HG03520 (cell line): ENCODE data around the gene TRABD2B.

Source experiments
- ATAC-seq: cut with Tn5 transposase; IDR thresholded peaks from one replicate; pipeline ENCODE4 v1.9.1; 2021; ENCODE audit warnings: mild to moderate bottlenecking, moderate library complexity; ENCODE audit not compliant: unreplicated experiment

The TRABD2B gene

DNA sequence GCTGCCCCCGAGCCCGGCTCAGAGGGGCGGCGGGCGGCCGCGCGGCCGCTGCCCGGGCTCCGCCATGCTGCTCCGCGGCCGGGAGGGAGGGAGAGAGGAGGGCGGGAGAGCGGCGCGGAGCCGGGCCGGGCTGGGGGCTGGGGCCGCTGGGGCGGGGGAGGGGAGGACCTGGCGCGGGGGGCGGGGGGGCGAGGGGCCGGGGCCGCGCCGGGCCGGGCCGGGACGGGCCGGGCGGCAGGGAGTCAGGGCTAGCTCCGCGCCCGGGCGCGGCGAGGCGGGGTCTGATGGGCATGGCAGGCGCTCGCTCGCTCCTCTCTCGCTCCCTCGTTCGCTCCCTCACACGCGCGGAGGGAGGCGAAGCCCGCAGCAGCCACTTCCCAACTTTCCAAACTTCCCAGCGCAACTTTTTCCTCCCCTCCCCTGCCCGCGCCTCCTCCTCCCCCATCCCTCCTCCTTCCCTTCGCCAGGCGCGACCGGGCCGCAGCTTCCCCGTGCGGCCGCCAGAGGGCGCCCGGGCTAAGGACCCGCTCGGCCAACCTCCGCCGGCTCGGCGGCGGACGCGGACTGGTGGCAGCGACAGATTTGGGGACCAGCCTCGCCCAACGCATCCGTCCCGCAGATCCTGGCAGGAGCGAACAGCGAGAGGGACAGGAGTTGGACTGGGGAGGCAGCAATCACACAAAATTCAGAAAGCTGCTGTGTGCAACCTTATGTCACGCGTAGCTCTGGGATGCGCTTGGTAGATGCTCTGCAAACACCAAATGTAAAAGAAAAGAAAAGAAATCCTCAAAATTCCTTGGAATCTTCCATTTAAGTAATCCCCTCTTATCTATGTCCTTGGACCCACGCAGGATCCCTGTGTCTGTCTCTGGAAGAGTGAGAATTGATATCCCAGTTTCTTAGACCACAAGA lies at the start of gene TRABD2B:
TRABD2B (minus strand) TSS at position 97 of the 912 bp plus-strand sequence.
- peak; percentile 75 for ATAC-seq

DNA sequence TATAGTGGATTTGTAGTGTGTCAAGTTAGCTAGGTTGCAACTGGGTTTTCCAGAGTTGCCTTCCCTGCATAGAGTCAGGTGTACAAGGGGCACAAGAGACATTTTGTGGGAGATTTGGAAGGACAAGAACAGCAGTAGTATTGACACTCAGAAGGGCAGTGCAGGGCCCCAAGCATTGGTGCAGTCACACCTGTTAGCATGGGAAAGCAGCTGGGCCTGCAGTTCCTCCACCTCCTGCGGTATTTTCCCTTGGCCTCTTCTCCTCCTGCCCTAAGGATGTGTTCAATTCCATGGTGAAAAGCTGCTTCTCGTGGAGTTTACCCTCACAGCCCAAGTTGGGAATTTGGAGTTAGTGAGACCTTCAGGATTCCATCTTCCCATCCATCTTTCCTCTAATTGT lies 47.1 kb upstream of the TRABD2B start:
- ATAC-seq, result no peak

DNA sequence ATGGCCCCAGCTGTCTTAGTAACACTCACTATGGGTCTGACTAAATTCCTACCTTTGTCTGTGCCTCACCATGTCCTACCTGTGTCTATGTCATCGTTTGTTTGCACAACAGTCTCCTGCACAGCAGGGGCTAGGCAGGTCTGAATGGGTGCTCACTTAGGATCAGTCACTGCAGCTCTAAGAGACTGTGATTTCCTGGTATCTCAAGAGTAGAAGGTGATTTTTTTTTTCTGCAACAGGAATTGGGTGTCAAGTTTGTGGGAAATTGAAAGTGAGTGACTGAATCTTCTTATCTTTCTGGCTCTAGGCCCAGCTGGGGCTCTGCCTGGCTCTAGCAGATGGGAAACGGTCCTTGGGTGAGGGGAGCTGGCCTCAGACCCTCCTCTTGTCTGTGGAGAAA lies 46.4 kb upstream of the TRABD2B start:
- ATAC-seq, result no peak

DNA sequence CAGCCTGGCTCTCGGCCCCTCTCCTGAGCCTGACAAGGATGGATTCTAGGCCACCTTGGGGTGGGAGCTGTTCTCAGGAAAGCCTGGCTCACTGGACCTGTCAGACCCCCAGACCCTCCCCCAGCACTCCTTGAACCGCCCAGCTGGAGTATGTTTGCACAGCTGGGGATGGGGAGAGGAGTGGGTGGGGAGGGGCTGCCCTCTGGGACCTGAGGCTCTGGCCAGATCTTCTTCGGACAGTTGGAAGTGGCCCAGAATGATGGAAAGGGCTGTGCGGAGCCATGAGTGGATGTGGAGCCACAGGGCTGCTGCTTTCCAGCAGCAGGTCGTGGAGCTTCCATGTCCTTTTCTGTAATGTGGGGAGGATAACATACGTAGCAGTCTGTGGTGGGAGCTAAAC lies 43.0 kb upstream of the TRABD2B start:
- ATAC-seq, result no peak

DNA sequence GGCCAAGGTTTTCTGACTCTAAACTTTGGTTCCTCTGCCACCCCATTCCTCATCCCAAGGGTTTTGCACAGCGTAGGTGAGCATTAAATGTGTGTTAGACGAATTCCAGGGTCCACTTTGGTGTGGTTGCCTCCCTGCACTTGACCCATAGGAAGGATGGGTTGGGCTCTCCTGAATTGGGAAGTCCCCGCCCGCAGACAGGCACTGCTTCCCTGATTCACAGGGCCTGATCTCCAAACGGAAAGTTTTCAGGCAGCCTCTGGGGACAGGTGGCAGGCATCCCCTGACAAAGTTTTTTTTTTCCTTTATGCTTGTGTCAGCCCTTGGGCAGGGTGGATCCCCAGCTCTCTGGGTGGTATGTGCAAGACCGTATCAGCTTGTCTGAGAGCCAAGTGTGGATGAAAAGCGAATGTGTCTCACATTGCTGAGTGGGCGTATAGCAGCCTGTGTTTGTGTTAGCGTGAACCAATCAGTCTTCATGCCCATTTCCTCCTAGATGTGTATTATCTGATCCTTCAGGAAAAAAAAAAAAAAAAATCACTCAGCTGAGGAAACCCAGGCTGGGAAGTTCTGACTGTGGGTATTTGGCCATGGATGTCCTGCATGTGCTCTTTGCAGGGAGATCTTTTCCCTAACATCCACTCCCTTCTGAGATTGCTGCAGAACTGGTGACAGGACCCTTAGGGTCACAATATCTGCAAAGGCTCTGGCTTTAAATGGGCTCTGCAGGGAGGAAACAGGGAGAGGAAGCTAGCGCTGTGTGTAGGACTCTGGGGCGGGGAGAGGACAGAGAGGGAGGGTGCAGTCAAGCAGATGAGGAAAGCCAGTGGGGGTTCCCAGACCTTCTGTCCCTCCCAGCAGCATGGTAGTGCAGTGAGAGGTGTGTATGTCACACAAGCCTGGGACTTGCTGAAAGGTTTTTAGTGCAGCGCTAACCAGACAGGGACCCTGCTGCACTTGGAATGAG lies 42.2 kb upstream of the TRABD2B start:
- peak; percentile 62 for ATAC-seq

DNA sequence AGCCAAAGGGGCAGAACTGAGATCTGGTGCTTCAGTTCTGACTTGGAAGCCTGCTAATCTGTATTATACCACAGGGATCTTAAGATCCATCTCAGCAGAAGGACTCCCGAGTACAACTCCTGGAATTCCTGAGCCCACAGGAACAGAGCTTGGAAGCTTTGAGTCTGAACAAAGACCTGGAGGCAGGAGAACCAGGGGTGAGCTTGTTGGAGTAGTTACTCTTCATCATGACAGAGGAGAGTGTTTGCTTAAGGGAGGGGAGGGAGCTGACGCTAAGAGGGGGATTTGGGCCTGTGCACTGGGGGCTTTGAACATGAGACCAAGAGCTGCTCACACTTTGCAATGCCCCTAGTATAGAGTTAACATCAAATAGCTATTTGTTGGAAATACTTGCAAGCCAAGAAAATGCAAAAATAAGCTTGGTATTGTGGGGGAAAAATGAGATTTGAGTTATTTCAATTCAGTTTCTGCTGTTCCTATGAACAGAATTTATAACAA lies 41.1 kb upstream of the TRABD2B start:
- no peak for ATAC-seq

DNA sequence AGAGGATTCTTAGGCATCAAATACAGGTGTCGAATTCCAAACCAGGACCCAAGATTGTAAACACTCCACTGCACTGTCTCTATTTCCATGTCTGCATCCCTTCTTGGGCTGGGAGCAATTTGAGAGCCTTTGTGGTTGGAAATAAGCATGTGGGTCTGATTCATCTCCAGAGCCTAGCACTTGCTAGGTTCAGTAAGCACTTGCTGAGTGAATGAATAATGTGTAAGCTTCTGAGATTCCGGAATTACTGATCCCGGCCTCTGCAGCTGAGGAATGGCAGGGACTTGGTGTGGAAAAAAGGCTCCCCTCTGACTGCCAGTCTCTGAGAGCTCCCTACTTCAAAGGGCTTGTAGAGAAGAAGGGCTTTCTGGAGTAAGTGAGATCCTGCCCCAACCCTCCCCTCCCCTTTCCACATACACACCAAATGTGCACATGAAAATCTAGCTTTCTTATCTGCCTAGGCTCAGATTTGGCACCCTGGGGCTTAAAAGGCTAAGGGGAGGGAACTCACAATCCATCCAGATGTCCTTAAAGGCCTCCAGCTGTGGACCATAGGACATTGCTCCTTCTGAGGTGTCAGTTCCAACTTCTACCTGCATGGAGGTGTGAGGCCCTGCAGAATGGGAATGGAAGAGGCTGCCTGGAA lies 39.6 kb upstream of the TRABD2B start:
- no peak for ATAC-seq

DNA sequence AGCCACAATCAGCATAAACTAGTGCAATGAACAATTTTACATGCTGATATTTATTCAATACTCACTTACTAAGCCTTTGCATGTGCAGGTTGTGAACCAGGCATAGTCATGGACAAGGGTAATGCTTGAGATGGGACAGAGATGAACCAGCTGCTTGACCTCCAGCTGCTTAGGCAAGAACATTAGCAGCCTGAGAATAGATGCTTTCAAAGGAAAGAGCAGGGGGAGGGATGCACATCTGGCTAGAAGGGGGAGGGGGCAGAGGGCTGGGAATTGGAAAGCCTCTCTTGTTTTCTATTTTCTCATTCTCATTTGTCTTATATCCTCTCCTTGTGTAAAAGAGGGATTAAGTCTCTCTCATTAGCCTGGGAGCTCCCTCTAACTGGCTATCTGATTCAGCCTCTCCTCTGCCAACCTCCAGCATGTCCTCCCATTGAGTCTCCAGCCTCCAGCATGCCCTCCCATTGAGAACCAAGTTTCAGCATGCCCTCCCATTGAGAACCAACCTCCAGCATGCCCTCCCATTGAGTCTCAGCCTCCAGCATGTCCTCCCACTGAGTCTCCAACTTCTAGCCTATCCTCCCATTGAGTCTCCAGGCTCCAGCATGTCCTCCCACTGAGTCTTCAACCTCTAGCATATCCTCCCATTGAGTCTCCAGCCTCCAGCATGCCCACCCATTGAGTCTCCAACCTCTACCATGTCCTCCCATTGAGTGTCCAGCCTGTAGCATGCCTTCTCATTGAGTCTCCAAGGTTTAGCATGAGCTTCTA lies 38.4 kb upstream of the TRABD2B start:
- ATAC-seq, result no peak

DNA sequence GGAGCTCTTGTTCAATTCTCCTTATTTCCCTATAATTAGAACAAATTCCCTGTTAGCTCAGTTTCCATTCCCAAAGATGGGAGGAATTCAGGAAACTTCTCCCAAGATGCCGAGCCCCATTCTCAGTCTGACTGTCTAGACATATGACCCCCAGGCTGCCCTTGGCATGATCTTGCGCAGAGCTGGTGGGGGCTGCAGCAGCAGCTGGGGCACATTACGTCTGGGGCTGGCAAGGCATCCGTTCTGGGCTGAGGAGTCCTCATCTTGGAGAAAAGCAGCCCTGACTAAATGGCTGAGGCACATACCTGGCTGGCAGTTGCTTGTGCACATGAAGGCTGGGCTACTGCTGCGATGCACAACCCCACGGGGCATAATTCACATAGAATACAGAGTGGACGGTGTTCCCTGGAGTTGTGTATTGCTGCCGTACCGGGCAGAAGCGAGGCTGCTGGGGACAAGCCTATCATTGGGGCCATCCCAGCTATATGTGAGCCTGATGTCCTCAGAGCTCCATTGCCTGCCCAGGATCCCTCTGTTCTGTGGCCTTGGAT lies 36.4 kb upstream of the TRABD2B start:
- ATAC-seq, result no peak

DNA sequence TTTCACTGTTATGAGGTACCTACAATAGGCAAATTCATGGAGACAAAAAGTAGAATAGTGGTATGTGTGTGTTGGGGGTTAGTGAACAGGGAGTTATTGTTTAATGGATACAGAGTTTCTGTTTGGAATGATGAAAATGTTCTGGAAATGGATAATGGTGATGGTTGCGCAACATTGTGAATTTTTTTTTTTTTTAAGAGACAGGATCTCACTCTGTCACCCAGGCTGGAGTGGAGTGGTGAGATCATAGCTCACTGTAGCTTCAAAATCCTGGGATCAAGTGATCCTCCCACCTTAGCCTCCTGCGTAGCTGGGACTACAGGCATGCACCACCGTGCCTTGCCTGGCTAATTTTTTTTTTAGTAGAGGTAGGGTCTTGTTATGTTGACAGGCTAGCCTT lies 34.5 kb upstream of the TRABD2B start:
- ATAC-seq, result no peak

DNA sequence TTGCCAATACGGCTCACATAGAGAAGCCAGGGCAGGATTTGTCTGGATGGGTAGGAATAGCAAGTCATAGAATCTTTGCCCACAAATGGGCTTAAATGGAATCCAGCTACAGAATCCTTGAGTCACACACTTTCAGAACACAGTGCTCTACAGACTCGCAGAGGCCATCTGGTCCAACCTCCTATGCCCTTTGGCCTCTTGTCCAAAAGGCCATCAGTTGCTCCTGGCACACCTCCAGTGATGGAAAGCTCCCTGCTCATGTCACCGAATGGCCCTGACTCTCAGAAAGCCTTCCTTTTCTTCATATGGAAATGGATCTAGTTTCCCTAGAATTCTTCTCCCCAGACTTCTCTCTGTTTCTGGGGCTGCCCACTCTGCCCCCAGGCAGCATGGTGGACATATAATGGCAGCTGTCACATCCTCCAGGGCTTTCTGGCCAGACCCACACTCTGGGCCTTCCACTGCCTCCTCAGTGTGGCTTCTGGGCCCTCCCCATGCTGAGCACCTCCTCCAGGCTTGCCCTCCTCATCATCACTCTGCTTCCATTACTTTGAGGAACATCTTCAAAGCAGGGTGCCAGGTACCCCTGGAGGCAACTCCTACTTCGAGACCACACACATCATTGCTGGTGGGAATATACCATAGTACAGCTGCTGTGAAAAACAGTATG lies 33.6 kb upstream of the TRABD2B start:
- no peak for ATAC-seq

DNA sequence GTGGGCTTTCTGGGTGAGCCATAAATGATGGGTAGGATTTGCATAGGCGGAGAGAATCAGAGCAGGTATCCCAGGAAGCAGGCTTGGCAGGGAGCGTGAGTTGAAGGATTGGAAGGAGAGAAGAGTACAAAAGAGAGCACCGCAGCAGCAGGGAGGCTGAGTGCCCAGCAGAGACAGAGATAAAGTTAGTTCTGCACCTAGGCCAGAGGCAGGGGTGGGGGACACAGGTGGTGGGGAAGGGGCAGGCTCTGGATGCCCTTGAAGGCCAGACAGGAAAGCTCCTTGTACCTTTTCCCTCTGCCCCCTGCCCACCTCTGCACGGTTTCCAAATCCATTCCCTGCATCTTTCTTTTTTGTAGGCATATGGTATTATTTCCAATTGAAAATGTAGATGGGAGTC lies 33.0 kb upstream of the TRABD2B start:
- ATAC-seq, result no peak

DNA sequence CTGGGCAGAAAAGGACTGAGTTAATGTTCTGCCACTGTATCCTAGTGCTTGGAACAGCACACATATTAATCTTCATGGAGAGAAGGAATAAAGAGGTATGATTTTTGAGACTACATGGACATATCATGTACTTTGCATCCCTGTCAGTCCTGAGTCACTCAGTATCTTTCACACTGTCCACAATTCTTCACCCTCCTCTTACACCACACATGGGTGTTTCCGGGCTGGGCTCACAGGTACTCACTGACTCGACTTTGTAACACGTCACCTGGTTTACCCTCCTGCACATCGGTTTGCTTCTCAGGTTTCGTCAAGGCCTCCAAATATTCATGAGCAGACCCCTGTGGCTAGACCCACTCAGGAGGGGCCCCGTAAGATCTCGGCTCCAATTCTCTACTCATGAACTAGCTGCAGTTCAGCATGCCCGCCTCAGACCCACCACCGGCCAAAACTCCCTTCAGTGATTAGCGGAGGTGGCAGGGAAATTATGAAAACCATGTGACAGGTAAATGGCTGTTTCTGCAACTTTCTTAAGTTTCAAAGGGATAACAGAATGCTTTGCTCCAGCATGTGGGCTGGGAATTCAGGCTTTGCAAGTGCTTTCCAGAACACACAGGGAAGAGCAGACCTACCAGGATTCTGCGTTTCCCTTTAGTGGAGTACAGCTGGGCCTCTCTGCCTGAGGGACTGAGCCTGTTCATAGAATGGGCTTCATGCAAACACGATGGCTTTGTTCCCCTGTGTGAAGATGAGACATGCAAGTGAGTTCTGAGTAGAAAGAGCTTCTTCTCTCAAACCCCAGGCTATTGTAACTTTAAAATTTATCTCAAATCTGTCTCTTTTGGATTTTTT lies 31.3 kb upstream of the TRABD2B start:
- ATAC-seq, result no peak

DNA sequence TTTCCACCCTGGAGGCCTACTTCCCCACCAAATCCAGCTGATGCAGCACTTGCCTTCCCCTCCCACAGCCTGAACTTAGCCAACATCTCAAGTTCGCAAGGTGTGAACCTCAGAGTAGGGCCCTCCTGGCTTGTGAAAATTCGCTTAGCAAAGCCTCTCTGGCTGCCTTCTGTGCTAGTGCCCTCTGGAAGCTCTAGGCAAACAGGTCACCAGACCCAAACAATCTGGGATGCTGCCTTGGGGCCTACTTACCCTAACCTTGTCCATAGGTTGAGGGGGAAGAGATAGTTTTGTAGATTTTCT lies 30.3 kb upstream of the TRABD2B start:
- no peak for ATAC-seq

DNA sequence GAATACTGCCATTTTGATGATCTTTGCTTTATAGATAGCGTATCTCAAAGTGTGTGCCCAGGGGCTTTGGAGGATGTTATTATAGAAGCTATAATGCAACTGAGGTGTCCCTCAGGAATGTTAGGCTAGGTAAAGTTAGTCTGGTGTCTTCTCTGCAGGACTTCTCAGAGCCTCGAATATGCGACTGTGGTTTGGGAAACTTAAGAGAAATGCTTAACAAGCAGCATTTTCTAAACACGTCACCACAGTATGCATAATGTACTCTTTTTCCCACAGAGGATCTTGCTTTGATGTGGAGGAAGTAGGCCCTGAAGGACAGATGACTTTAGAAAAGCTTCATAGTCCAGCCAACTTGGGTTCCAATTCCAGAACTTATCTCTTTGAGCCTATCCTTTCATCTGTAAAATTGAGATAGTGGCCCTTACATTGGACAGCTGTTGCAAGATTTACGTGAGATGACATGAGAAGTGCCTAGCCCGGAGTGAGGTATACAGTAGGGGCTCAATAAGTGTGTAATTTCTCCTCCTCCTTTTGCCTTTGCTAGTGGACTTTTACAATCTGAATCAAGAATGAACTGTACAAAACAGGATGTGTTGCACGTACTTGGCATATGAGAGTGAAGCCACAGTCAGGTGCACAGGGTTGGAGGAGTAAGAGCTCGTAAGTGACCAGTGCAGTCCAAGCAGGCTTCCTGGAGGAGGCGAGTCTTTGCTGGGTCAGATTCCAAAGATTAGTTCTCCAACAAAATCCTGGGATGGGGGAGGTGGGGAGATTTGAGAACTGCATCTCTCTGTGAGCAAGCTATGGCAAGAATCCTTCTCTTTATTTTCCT lies 29.7 kb upstream of the TRABD2B start:
- no peak for ATAC-seq

DNA sequence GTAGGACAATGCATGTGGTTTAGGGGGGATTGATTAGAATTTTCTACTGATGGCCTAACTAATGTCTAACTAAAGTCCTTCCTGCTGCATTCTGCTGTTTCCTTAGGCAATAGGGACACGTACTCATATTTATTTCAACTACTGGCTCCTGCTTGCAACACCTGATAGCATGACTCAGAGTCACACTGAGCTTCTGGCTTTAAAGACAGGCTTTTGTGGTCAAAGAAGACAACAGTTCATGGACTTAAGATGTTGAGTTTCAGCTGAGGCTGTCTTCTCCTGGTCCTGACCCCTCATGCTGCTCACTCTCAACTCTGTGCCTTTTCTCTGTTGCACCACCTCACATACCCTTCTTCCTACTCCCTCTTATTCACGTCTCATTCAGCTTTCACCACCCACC lies 29.1 kb upstream of the TRABD2B start:
- no peak for ATAC-seq

DNA sequence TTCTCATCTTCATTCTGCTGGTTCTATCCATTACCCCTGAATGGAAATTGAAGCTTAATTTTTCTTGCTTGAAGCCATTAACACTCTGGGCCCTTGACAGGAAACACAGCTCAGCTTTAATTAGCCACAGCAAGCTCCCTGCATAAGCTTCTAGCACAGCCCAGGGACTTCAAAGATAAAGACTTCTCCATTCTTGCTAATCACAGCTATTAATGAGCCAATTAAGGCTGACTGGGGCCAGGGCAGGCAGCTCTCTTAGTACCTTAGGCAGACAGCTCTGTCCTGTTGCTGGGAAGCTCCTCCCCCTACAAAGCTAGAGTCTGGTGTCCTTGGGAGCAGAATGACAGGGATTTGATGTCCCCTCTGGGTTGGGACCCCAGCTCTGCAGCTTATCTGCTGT lies 27.9 kb upstream of the TRABD2B start:
- ATAC-seq, result no peak

DNA sequence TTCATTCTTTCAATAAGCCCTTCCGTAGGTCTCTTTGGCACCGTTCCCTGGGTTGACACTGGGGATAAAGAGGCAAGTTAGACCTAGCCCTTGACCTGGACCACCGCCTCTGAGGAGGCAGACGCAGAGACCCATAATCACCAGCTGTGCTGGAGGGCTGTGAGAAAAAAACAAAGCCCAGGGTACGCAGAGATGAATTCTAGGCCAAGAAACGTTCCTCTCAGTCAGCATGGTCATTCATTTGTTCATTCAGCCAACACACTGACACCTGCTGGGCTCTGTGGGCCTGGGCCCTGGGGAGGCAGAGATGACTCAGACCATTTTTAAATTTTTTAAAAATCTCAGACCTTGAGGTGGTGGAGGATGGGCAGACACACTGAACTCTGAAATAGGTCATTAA lies 26.3 kb upstream of the TRABD2B start:
- no peak for ATAC-seq
